ENCODE measurements around the gene KCNIP4. TPM values are rescaled to one million over a fixed set of nuclear protein-coding genes. Genes with fewer than 3 reads are reported as not detected.

Gene KCNIP4
- total and polyA plus RNA-seq, 2 of the 8 experiments (the other 6 are each of a cell fraction or from before 2014, with no cell fraction given): 0.06 TPM; not detected in 1

DNA sequence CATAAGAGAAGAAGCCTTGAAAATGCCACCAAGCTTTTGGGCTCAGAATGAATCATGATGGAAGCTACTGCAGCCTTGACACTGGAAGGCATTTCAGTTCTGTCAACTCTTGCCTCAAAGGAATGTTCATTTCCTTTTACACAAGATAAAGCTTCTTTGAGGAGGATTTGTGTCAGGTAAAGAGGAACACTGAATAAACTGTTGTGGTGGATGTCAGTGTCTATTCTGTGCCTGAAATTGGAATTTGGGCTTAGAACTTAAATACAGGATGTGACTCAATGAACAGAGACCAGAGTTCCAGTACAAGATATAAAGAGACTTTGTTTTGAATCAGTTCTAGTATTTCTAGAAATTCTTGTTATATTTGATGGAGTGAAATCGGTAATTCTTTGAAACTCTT, 935.1 kb downstream of the KCNIP4 start:
- no peak overlapping the region for H3K4ac ChIP-seq (replicated peaks; ENCODE audit: insufficient read length, low read depth, low read length)
- H2BK5ac ChIP-seq (ENCODE audit: low read depth, low read length): no peak overlapping the region
- DNase-seq (ENCODE audit: low read depth in 1 of 2, low spot score in 2 of 2) (no peak), FAIRE-seq (no peak)
- no peak overlapping the region for H3K56ac ChIP-seq (replicated peaks; ENCODE audit: insufficient read length, low read depth, low read length)
- no peak overlapping the region for H2BK20ac ChIP-seq (ENCODE audit: low read length)
- H4K91ac ChIP-seq (replicated peaks; ENCODE audit: insufficient read length, low read length): no peak overlapping the region
- no peaks in the 10 kb centered on the region for H3K36me3 ChIP-seq (ENCODE audit: control insufficient read depth in 2 of 4, insufficient read depth in 4 of 4, low read length in 3 of 4)
- no peaks in the 10 kb centered on the region for H3K79me1 ChIP-seq (ENCODE audit: low read depth, low read length)
- H2BK15ac ChIP-seq (ENCODE audit: low read length): no peak overlapping the region
- H3K4me1 ChIP-seq (replicated peaks in 1 of 4; ENCODE audit: control insufficient read depth in 3 of 4, insufficient read depth in 4 of 4, low read length in 3 of 4): no peaks in the 10 kb centered on the region
- TF ChIP-seq, protein P1, sequence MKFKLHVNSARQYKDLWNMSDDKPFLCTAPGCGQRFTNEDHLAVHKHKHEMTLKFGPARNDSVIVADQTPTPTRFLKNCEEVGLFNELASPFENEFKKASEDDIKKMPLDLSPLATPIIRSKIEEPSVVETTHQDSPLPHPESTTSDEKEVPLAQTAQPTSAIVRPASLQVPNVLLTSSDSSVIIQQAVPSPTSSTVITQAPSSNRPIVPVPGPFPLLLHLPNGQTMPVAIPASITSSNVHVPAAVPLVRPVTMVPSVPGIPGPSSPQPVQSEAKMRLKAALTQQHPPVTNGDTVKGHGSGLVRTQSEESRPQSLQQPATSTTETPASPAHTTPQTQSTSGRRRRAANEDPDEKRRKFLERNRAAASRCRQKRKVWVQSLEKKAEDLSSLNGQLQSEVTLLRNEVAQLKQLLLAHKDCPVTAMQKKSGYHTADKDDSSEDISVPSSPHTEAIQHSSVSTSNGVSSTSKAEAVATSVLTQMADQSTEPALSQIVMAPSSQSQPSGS (IDR thresholded peaks at IDR 0.05; ENCODE audit: low read length): no peak
- TF ChIP-seq POLR2A (IDR thresholded peaks at IDR 0.05; ENCODE audit: control extremely low read depth in 1 of 2, low read depth in 2 of 2, low read length in 2 of 2) (no peak), RXRA (IDR thresholded peaks at IDR 0.05; ENCODE audit: insufficient read depth, low read depth, low read length) (no peak), SRF (IDR thresholded peaks at IDR 0.05; ENCODE audit: low read depth, low read length) (no peak), SIN3A (conservative IDR thresholded peaks at IDR 0.05 in 1 of 2, IDR thresholded peaks at IDR 0.05 in 1 of 2; ENCODE audit: low read depth in 1 of 2, low read length in 2 of 2) (no peak), CTBP2 (IDR thresholded peaks at IDR 0.05; ENCODE audit: borderline replicate concordance, insufficient read depth, insufficient read length, low read length) (no peak), RNF2 (IDR thresholded peaks at IDR 0.05; ENCODE audit: borderline replicate concordance, low read depth, low read length, missing control alignments, poor library complexity, severe bottlenecking) (no peak), YY1 (IDR thresholded peaks at IDR 0.05; ENCODE audit: low read depth, low read length) (no peak), KDM1A (IDR thresholded peaks at IDR 0.05; ENCODE audit: borderline replicate concordance, low read length) (no peak), POU5F1 (IDR thresholded peaks at IDR 0.05; ENCODE audit: low read depth, low read length) (no peak)
- TF ChIP-seq, protein P2, sequence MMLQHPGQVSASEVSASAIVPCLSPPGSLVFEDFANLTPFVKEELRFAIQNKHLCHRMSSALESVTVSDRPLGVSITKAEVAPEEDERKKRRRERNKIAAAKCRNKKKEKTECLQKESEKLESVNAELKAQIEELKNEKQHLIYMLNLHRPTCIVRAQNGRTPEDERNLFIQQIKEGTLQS (IDR thresholded peaks at IDR 0.05; ENCODE audit: insufficient read depth, low read depth, low read length): no peak
- no peak overlapping the region for H4K5ac ChIP-seq (ENCODE audit: insufficient read length, low read depth, low read length)
- no peak overlapping the region for H3K27ac ChIP-seq (ENCODE audit: low read depth, low read length)
- no peak overlapping the region for H3K9ac ChIP-seq (replicated peaks in 1 of 4; ENCODE audit: extremely low read depth in 1 of 4, low read depth in 3 of 4, low read length in 3 of 4)
- H3K4me2 ChIP-seq (ENCODE audit: insufficient read depth in 1 of 2, low read depth in 2 of 2, low read length in 2 of 2): no peak overlapping the region
- no peak overlapping the region for H3K4me3 ChIP-seq (ENCODE audit: extremely low read depth in 1 of 4, insufficient read depth in 2 of 4, low read depth in 3 of 4, low read length in 4 of 4)
- no peak overlapping the region for H3K23ac ChIP-seq (ENCODE audit: insufficient read length)
- no peak overlapping the region for H2BK12ac ChIP-seq (ENCODE audit: low read depth, low read length)
- no peaks in the 10 kb centered on the region for H4K20me1 ChIP-seq (replicated peaks in 1 of 2; ENCODE audit: control insufficient read depth in 1 of 2, insufficient read depth in 2 of 2, low read length in 2 of 2)
- no peak overlapping the region for H3K14ac ChIP-seq (ENCODE audit: insufficient read length)
- no peak overlapping the region for H2BK120ac ChIP-seq (replicated peaks; ENCODE audit: low read depth, low read length)
- H3K23me2 ChIP-seq (ENCODE audit: low read depth, low read length): no peaks in the 10 kb centered on the region
- H4K8ac ChIP-seq (ENCODE audit: extremely low read depth, insufficient read depth, low read length): no peak overlapping the region
- no peak overlapping the region for H2AK5ac ChIP-seq (ENCODE audit: low read depth, low read length)
- no peak overlapping the region for H2AFZ ChIP-seq (ENCODE audit: low read length)
- ChIA-PET CTCF (ENCODE audit: partially characterized antibody) (no interaction called here), POLR2A (ENCODE audit: partially characterized antibody) (no interaction called here)
- 100% methylated on average over 1 of the region's 1 CpG; no CpG with 5 or more reads in 1 of the 2 experiments for WGBS, 2 experiments (ENCODE audit: extremely low coverage in 1 of 2, insufficient coverage in 1 of 2, insufficient read length in 1 of 2, insufficient replicate concordance in 2 of 2, low coverage in 1 of 2, low lambda C conversion rate in 2 of 2, missing lambda C conversion rate in 1 of 2)
- H3K79me2 ChIP-seq (ENCODE audit: control insufficient read depth in 1 of 2, insufficient read depth in 2 of 2, low read length in 2 of 2): no peaks in the 10 kb centered on the region
- H3K27me3 ChIP-seq (replicated peaks in 1 of 4; ENCODE audit: control insufficient read depth in 3 of 4, extremely low read depth in 1 of 4, insufficient read depth in 3 of 4, low read length in 3 of 4): no peaks in the 10 kb centered on the region
- H3K18ac ChIP-seq (ENCODE audit: extremely low read depth, low read length): no peak overlapping the region
- peaks cover 0 to 2% of the 10 kb centered on the region in 2 experiments; a peak in 1 of 4 replicates for H3K9me3 ChIP-seq (ENCODE audit: insufficient read depth in 2 of 2, low read depth in 1 of 2, low read length in 1 of 2)

Data from H1 (cell line).